Measurements from ENCODE around the gene TAS2R40. TPM values are rescaled to one million over a fixed set of nuclear protein-coding genes. Genes with fewer than 3 reads are reported as not detected.

Gene TAS2R40
- total RNA-seq, 1 donor from 2014 or later = not detected

- peak; percentile 74 for DNase-seq (ENCODE audit: low spot score)
Measured at GRCh38 chr7:143223784-143224183, 1.9 kb downstream of the TAS2R40 start.

- no peak for DNase-seq (ENCODE audit: low spot score)
Measured at GRCh38 chr7:143225047-143225446, 3.2 kb downstream of the TAS2R40 start.

DNA sequence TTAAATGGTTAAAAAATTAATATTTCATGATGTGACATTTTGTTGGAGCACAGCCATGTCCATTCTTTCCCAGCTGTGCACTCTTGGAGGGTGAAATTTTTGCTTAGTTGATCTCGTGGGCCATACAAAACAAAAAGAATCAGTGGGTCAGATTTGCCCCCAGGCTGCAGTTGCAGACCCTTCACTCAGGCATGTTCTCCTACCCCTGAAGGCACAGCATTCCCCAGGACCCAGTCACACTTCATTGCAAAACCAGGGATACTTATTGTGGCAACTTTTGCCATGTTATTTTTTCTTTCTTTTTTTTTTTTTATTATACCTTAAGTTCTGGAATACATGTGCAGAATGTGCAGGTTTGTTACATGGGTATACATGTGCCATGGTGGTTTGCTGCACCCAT, 6.0 kb downstream of the TAS2R40 start:
- no peak for DNase-seq (ENCODE audit: low spot score)

DNA sequence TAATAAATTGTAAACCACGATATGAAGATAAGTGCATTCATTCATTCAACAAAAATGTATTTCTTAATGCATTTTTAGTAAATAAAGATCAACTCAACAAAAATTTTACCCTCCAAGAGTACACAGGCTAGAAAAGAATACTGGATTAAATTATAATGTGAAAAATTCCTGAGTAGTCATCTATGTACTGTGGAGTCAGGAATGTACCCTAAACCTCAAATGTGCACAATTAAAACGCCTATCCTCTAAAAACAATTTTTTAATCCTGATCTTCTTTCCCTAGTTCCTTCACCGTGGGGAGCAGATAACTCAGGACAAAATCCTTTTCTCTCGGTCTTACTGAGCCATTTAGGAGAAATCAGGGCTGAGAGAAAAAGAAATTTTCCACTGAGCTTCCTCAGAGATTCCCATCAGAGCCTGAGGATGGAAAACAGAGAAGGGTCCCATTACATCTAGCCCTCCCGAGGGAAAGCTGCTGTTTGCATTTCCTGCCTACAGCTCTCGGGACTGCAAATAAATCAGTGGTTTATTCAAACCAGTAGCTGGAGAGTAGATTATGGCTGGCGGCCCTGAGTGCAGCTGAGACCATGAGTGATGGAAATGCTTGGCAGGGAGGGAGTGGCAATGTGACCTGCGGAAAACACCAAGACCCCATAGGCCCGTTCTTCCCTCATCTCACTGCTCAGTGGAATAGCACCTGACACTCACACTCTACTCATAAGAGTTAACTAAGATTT, 7.4 kb downstream of the TAS2R40 start:
- no peak for DNase-seq (ENCODE audit: low spot score)

DNA sequence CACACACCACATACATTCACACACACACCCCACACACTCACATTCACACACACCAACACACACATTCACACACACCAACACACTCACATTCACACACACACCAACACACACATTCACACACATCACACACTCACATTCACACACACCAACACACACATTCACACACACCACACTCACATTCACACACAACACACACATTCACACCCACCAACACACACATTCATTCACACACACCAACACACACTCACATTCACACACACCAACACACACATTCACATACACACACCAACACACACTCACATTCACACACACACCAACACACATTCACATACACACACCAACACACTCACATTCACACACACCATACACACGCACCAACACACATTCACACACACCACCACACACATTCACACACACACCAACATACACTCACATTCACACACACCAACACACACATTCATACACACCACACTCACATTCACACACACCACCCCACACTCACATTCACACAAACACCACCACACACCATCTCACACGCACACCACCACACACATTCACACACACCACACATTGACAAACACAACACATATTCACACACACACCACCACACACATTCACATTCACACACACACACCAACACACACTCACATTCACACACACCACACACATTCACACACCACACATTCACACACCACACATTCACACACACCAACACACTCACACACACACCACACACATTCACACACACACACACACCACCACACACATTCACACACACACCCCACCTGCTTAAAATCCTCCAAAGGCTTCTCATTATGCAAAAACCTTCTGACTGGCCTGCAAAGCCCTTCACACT, 9.0 kb downstream of the TAS2R40 start:
- DNase-seq (ENCODE audit: low spot score) = no peak

DNA sequence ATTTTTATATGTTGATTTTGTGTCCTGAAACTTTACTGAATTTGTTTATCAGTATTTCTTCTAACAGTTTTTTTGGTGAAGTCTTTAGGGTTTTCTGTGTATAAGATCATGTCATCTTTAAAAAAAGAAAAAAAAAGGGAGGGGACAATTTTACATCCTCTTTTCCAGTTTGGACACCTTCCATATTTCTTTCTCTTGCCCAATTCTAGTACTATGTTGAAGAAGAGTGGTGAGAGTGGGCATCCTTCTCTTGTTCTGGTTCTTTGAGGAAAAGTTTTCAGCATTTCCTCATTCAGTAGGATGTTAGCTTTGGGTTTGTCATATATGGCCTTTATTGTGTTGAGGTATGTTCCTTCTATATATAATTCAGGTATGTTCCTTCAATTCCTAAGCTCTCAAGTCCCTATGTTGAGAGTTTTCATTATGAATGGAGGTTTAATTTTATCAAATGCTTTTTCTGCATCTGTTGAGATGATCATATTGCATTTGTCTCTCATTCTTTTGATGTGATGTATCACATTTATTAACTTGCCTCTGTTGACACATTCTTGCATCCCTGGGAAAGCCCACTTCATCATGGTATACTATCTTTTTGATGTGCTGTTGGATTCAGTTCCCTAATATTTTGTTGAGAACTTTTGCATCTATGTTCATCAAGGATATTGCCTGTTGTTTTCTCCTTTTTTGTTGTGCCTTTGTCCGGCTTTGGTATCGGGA, 12.1 kb downstream of the TAS2R40 start:
- DNase-seq (ENCODE audit: low spot score) = no peak

DNA sequence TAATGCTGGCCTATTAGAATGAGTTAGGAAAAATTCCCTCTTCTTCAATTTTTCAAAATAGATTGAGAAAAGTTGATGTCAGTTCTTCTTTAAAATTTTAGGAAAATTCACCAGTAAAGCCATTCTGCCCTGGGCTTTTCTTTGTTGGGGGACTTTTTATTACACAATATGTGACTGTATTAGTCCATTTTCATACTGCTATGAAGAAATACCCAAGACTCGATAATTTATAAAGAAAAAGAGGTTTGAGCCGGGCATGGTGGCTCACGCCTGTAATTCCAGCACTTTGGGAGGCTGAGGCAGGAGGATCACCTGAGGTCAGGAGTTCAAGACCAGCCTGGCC, 12.7 kb downstream of the TAS2R40 start:
- DNase-seq (ENCODE audit: low spot score) = no peak

DNA sequence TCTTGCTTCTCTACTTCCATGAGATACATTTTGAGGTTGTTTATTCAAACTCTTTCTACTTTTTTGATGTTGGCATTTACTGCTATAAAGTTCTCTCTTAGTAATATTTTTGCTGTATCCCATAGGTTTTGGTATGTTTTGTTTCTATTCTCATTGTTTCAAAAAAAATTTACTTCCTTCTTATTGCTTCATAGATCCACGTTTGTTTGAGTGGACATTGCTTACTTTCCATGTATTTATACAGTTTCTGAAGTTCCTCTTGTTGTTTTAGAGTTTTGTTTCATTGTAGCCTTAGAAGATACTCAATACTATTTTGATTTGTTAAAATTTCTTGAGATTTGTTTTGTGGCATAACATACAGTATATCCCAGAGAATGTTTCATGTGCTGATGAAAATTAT, 13.7 kb downstream of the TAS2R40 start:
- DNase-seq (ENCODE audit: low spot score) = no peak

GRCh38 chr7:143236408-143236990, 14.7 kb downstream of the TAS2R40 start:
- no peak for DNase-seq (ENCODE audit: low spot score)

DNA sequence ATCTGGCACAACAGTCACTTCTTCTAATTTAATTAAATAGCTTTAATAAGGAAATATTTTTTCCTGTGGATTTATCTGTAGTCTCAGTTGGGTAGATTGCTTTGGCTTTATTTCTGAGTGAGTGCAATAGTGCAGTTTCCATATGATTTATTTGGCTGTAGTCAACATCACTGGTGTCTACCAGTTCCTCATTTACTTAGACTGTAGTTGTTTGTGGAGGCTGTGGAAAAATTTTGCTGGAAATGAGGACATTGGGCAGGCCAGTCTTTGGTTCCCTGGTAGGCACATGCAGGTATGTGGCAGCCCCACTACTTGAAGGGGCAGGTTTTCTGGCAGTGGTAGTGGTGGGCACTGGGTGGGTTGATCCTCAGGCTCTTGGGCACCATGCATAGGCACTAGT, 15.5 kb downstream of the TAS2R40 start:
- no peak for DNase-seq (ENCODE audit: low spot score)

- no peak for DNase-seq (ENCODE audit: low spot score)
Measured at GRCh38 chr7:143238289-143238980, 16.6 kb downstream of the TAS2R40 start.

GRCh38 chr7:143239813-143240212, 18.0 kb downstream of the TAS2R40 start:
- no peak for DNase-seq (ENCODE audit: low spot score)

DNA sequence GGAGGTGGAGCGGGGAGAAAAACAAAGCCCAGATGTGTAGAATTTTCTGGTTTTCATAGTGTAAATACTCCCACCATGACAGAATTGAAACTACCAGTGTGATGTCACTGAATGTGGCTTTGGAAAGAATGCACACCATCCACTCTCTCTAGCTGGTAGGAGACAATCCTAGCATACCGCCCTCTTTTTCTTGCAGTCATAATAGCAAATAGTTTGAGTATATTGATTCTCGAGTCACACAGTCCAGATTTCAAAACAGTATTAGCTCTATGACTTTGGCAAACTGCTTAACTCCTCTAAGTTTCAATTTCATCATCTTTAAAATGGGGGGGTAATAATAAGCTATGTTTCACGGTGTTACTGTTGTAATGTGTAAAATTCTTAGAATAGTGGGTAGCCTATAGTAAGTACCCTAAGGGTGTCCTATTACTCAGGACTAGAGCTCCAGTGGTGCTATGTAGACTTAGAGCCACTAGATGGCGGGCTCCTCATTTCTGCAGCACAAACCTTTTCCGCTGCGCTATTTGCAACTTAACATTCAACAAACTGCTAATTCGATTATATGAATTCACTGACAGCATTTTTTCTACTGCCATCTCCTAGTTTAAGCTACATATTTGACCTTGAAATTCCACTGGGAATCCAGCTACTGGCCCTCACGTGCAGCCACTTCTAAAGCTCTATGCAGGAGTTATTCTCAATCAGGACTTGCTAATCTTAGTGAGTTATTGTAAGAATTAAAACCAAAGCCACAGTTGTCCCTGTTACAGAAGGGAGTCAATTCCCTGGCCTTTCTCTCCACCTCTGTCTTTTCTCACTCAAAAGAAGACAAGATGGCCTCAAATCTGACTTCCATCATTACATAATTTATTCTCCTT, 18.7 kb downstream of the TAS2R40 start:
- peak; percentile 71 for DNase-seq (ENCODE audit: low spot score)

DNA sequence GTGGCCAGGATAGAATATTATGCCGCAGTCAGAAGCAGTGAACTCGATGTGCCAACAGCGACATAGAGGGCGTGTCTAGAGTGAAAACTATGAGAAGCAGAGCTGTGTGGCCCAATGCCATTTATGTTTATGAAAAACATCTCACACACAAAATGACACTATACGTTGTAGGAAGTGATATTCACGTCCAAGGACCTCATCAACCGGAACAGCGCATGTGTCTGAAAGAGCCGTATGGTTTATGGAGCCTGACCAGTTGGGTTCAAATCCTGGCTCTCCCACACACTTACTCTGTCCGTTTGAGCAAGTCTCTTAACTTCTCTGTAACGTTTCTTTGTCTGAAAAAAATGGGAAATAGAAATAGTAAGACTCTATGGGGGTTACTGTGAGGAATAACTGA, 20.5 kb downstream of the TAS2R40 start:
- DNase-seq (ENCODE audit: low spot score) = no peak

DNA sequence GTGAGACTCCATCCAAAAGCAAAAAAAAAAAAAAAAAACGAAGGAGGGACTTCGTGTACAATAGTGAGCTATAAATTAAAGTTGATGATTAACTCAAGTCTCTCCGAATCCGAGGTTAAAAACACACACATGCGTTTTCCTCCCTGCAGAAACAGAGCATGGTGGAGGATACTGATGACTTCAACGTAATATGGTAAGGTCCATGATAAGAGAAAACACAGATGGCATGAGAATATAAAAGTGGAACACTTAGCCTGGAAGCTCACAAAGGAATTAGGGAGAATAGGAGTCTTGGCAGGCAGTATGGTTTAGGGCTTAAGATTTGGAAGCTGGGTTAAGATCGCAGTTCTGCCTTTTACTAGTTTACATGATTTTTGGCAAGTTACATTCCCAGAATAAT, 21.3 kb downstream of the TAS2R40 start:
- DNase-seq (ENCODE audit: low spot score) = no peak

- no peak for DNase-seq (ENCODE audit: low spot score)
Measured at GRCh38 chr7:143243614-143244013, 21.8 kb downstream of the TAS2R40 start.

- no peak for DNase-seq (ENCODE audit: low spot score)
Measured at GRCh38 chr7:143244321-143244720, 22.5 kb downstream of the TAS2R40 start.

DNA sequence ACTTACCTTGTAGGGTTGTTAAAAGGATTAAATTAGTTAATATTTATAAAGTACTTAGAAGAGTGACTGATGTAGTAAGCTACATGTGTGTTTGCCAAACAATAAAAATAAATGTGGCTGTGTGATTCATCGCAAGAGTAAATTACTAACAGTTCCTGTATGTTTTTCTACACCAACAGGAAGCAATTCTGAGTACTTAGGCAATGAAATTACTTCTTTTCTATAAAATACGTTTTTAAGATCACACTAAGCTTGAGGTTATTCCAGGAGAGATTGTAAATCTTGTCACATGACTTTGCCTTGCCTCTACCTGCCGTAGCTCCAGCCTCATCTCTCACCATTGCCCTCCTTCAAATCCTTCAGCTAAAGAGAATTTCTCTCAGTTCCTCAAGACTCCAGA, 23.3 kb downstream of the TAS2R40 start:
- no peak for DNase-seq (ENCODE audit: low spot score)

DNA sequence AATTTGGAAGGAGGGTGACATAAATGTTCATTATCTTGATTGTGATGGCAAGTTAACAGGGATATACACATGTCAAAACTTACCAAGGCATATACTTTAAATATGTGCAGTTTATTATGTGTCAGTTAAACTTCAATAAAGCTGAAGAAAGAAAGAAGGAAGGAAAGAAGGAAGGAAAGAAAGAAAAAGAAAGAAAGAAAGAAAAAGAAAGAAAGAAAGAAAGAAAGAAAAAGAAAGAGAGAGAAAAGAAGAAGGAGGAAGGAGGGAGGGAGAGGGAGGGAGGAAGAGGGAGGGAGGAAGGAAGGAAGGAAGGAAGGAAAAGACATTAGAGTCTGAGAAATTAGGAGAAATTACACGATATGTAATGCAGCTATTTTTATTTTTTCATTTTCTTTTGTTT, 25.5 kb downstream of the TAS2R40 start:
- DNase-seq (ENCODE audit: low spot score) = no peak

DNA sequence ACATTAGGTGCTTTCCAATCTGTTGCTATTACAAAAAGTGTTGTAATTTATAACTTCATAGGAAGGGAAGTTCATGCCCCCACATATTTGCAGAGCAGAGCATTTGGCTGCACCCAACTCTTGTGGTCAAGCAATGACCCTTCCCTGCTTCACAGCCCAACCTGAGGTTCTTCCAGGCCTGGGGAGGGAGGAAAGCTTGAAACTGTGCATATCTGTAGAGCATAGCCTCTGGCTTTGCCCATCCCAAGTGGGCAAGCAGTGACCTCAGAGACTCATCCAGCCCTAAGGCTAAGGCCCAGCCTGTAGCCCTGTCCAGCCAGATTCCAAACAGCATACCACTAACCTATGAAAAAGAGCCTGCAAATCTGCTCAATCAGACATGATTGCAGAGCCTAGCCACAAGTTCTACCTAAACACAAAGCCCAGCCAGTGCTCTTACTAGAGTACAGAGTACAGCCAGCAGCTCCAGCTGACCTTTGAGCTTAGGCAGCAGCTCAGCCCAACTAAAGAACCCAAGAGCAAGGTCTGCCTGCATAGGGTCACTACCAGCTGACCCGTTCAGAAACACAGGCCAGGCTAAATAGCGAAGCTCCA, 27.0 kb downstream of the TAS2R40 start:
- no peak for DNase-seq (ENCODE audit: low spot score)
